Nephron (organoid): Measurements from ENCODE around the gene PLCB2.
A peak's percentile ranks its signal among the peaks of the same experiment; 100 is the strongest.

Source experiments
- H3K27ac Mint-ChIP-seq, 3 experiments: 2 replicates each; pipeline ENCODE4 v1.8.0; 2020; ENCODE audit warnings: mixed read lengths in 3 of 3, mild to moderate bottlenecking in 2 of 3, moderate library complexity in 1 of 3
- H3K27me3 Mint-ChIP-seq: 2 replicates; pipeline ENCODE4 v1.8.0; 2021; ENCODE audit warnings: low read depth, mild to moderate bottlenecking, moderate library complexity, mixed read lengths
- H3K36me3 Mint-ChIP-seq: 2 replicates; pipeline ENCODE4 v1.8.0; 2020; ENCODE audit warnings: low read depth, mixed read lengths
- H3K4me1 Mint-ChIP-seq: 2 replicates; pipeline ENCODE4 v1.8.0; 2020; ENCODE audit warnings: mixed read lengths
- H3K4me3 Mint-ChIP-seq, 3 experiments: 2 replicates each; pipeline ENCODE4 v1.8.0; 2020; ENCODE audit warnings: mild to moderate bottlenecking in 3 of 3, mixed read lengths in 3 of 3, moderate library complexity in 2 of 3
- H3K9me3 Mint-ChIP-seq: 2 replicates; pipeline ENCODE4 v1.8.0; 2020; ENCODE audit warnings: mixed read lengths
- TF ChIP-seq, protein P1 (sequence below), 3 experiments: fragments of 200-600 bp; sonication (generic); IDR thresholded peaks; one replicate each; pipeline ENCODE4 v1.5.0; 2021; ENCODE audit warnings: antibody characterized with exemption in 3 of 3; ENCODE audit not compliant: unreplicated experiment in 3 of 3

Gene PLCB2

GRCh38 chr15:40342416-40343320 lies 34.9 kb upstream of the PLCB2 start:
- H3K9me3 Mint-ChIP-seq, result no peaks in the 10 kb centered on the region
- H3K4me1 Mint-ChIP-seq, result peaks cover 45% of the 10 kb centered on the region

GRCh38 chr15:40340740-40341400 lies 33.1 kb upstream of the PLCB2 start, which contains the start of gene CCDC9B:
TSS of gene CCDC9B (minus strand) at chr15:40340939. CDS start at chr15:40340819, 120 bp downstream.
- Mint-ChIP-seq H3K9me3 (no peaks in the 10 kb centered on the region), H3K27ac (peak within 1 kb of the TSS; percentile 87 to 89 (median 88)), H3K4me3 (peak within 1 kb of the TSS in 2 of 3 experiments; percentile 52 to 58), H3K36me3 (no peaks in the 10 kb centered on the region), H3K27me3 (peaks cover under 1% of the 10 kb centered on the region), H3K4me1 (peaks cover 54% of the 10 kb centered on the region)
- TF ChIP-seq, protein P1, sequence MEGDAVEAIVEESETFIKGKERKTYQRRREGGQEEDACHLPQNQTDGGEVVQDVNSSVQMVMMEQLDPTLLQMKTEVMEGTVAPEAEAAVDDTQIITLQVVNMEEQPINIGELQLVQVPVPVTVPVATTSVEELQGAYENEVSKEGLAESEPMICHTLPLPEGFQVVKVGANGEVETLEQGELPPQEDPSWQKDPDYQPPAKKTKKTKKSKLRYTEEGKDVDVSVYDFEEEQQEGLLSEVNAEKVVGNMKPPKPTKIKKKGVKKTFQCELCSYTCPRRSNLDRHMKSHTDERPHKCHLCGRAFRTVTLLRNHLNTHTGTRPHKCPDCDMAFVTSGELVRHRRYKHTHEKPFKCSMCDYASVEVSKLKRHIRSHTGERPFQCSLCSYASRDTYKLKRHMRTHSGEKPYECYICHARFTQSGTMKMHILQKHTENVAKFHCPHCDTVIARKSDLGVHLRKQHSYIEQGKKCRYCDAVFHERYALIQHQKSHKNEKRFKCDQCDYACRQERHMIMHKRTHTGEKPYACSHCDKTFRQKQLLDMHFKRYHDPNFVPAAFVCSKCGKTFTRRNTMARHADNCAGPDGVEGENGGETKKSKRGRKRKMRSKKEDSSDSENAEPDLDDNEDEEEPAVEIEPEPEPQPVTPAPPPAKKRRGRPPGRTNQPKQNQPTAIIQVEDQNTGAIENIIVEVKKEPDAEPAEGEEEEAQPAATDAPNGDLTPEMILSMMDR (IDR thresholded peaks at IDR 0.05; ENCODE audit: unreplicated experiment in 3 of 3), result no peak

More at GRCh38 chr15:40342416-40343320, 34.9 kb upstream of the PLCB2 start:
- Mint-ChIP-seq H3K36me3 (no peaks in the 10 kb centered on the region), H3K4me3 (no peak overlapping the region), H3K27ac (peak overlapping the region; percentile 23 to 47 (median 38)), H3K27me3 (no peaks in the 10 kb centered on the region)
- TF ChIP-seq, protein P1 (IDR thresholded peaks at IDR 0.05; ENCODE audit: unreplicated experiment in 3 of 3), result no peak

DNA sequence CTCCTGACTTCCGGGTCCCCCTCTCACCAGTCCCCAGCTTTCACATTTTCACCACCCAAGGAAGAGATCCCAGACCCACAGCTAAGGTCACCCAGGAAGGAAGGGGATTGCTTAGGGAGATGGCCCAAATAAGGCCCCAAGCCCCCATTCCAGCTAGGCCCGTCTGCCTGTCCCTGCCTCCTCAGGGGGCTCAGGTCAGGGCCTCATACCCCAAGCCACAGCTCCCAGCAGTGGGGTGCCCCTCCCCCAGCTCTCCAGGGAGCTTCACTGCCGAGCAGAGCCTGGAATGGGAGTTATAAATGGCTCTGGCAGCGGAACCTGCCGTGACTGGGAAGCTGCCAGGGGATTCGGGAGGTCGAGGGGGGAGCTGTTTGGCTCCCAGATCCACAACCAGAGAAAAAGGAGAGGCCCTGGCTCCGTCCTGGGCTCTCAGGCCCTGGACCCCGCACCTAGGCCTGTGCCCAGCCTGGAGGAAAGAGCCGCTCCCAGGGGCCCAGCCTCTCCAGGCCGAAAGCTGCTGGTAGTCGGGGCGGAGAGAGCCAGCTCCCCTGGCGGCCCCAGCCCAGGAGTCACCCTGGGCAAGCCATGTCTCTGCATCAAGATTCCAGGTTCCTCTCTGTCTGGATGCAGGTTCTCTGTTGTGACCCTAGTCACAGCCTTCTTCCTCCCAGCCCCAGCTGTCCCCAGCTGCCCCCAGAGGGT lies 32.5 kb upstream of the PLCB2 start:
- H3K27me3 Mint-ChIP-seq, result peaks cover 5% of the 10 kb centered on the region
- H3K4me1 Mint-ChIP-seq, result peaks cover 61% of the 10 kb centered on the region
- no peaks in the 10 kb centered on the region for H3K9me3 Mint-ChIP-seq
- no peaks in the 10 kb centered on the region for H3K36me3 Mint-ChIP-seq
- H3K27ac Mint-ChIP-seq, result peak overlapping the region; percentile 87 to 89 (median 88)
- peak overlapping the region in 2 of 3 experiments; percentile 49 to 51 for H3K4me3 Mint-ChIP-seq
- TF ChIP-seq, protein P1 (IDR thresholded peaks at IDR 0.05; ENCODE audit: unreplicated experiment in 3 of 3), result no peak

GRCh38 chr15:40339621-40339945 lies 31.8 kb upstream of the PLCB2 start:
- Mint-ChIP-seq H3K4me3 (peak overlapping the region in 1 of 3 experiments; percentile 49), H3K4me1 (peaks cover 61% of the 10 kb centered on the region), H3K36me3 (no peaks in the 10 kb centered on the region), H3K27me3 (peaks cover 5% of the 10 kb centered on the region), H3K27ac (peak overlapping the region; percentile 68 to 89 (median 87)), H3K9me3 (no peaks in the 10 kb centered on the region)
- TF ChIP-seq, protein P1 (IDR thresholded peaks at IDR 0.05; ENCODE audit: unreplicated experiment in 3 of 3), result no peak

DNA sequence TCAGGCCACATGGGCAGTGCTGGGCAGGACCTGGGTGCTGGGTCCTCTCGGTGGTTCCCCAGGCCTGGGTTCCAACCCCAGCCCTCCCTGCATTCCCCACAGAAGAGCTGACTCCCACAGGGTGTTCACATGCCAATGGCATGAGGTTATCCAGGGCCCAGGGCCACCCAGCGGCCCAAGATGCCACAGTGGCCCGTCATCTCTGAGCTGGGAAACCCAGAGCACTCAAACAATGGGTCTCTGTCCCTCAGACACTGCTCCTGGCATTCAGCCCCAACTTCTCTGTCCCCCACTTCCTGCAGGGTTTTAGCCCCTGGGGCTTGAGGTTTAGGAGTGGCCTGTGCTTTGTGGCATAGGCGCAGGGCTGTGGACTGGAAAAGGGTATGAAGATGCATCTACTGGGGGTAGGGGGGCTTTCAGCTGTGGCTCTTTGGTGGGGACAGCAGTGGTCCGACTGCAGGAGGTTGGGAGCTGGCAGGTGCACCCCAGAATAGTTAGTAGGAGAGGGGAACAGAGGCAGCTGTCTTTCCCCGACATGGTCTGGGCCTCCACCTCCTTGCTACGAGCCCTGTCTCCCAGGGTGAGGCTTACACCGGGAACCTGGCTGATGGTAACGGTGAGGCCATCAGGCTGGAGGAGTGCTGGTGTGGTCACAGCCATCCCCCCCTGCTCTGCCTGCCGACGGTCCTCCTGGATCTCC lies 31.3 kb upstream of the PLCB2 start:
- H3K9me3 Mint-ChIP-seq, result no peaks in the 10 kb centered on the region
- H3K4me3 Mint-ChIP-seq, result no peak overlapping the region

More for the DNA sequence above, 31.3 kb upstream of the PLCB2 start:
- H3K27me3 Mint-ChIP-seq, result peaks cover 5% of the 10 kb centered on the region
- H3K27ac Mint-ChIP-seq, result peak overlapping the region in 2 of 3 experiments; percentile 81 to 87
- no peaks in the 10 kb centered on the region for H3K36me3 Mint-ChIP-seq
- TF ChIP-seq, protein P1 (IDR thresholded peaks at IDR 0.05; ENCODE audit: unreplicated experiment in 3 of 3), result peak in 1 of 3 experiments; percentile 14
- H3K4me1 Mint-ChIP-seq, result peaks cover 60% of the 10 kb centered on the region
